Measurements from ENCODE around the gene PRKAB1. TPM values are rescaled to one million over a fixed set of nuclear protein-coding genes. Genes with fewer than 3 reads are reported as not detected.

The PRKAB1 gene
- total RNA-seq, 1 experiment from 2014 or later, result 34.1 TPM

DNA sequence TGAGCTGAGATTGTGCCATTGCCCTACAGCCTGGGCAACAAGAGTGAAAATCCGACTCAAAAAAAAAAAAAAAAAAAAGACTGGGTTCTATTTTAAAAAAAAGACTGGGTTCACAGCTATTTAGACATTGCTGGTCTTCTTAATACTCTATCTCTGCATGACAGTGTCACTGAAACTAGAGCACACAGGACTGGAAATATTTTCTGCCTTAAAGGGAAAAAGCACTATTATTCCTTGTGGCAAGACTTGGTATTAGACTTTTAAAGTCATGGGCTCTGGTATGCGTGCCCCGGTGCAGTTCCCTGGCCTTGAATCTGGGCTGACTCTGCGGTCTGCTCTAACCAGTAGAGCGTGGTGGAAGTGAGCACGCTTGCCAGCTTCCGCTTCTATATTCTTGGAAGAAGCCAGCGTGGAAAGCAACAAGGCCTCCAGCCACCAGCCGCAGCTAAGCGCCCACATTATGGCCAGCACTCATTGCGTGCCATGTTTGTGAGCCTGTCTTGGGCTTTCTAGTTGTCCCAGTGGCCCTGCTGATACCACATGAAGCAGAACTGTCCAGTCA, 31.3 kb downstream of the PRKAB1 start:
- TF ChIP-seq, protein P1, sequence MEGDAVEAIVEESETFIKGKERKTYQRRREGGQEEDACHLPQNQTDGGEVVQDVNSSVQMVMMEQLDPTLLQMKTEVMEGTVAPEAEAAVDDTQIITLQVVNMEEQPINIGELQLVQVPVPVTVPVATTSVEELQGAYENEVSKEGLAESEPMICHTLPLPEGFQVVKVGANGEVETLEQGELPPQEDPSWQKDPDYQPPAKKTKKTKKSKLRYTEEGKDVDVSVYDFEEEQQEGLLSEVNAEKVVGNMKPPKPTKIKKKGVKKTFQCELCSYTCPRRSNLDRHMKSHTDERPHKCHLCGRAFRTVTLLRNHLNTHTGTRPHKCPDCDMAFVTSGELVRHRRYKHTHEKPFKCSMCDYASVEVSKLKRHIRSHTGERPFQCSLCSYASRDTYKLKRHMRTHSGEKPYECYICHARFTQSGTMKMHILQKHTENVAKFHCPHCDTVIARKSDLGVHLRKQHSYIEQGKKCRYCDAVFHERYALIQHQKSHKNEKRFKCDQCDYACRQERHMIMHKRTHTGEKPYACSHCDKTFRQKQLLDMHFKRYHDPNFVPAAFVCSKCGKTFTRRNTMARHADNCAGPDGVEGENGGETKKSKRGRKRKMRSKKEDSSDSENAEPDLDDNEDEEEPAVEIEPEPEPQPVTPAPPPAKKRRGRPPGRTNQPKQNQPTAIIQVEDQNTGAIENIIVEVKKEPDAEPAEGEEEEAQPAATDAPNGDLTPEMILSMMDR (conservative IDR thresholded peaks at IDR 0.05; ENCODE audit: low read depth, low read length), result no peak
- TF ChIP-seq EZH2 (IDR thresholded peaks at IDR 0.05; ENCODE audit: borderline replicate concordance, low read depth, low read length, poor library complexity, severe bottlenecking), result no peak

GRCh38 chr12:119700078-119700477, 32.1 kb downstream of the PRKAB1 start:
- no peak for TF ChIP-seq EZH2 (IDR thresholded peaks at IDR 0.05; ENCODE audit: borderline replicate concordance, low read depth, low read length, poor library complexity, severe bottlenecking)
- TF ChIP-seq, protein P1 (conservative IDR thresholded peaks at IDR 0.05; ENCODE audit: low read depth, low read length), result no peak
- ChIA-PET POLR2A (ENCODE audit: low non-redundant PET) (no interaction called here), CTCF (no interaction called here)
- H3K27ac ChIP-seq (ENCODE audit: low read depth, low read length, poor library complexity, severe bottlenecking), result no peak overlapping the region
- no peak for DNase-seq (ENCODE audit: low spot score)
- no peaks in the 10 kb centered on the region for H3K27me3 ChIP-seq (replicated peaks; ENCODE audit: insufficient read depth, low read depth, low read length, poor library complexity)
- no peaks in the 10 kb centered on the region for H3K4me1 ChIP-seq (ENCODE audit: insufficient read depth, low read length, poor library complexity, severe bottlenecking)
- no peaks in the 10 kb centered on the region for H3K9me3 ChIP-seq (ENCODE audit: low read depth, low read length, poor library complexity, severe bottlenecking)
- H3K36me3 ChIP-seq (ENCODE audit: insufficient read depth, low read length, poor library complexity, severe bottlenecking), result peaks cover 15% of the 10 kb centered on the region
- no TSS peak for BruUV-seq (replicated peaks)
- no peak overlapping the region for H3K4me3 ChIP-seq (ENCODE audit: low read depth, low read length, poor library complexity, severe bottlenecking)
- intact Hi-C loops (cut with micrococcal nuclease; ENCODE audit: unreplicated experiment), result no loop called here

More for the DNA sequence above, 31.3 kb downstream of the PRKAB1 start:
- ChIA-PET CTCF (no interaction called here), POLR2A (ENCODE audit: low non-redundant PET) (no interaction called here)
- H3K27ac ChIP-seq (ENCODE audit: low read depth, low read length, poor library complexity, severe bottlenecking), result no peak overlapping the region
- no peak overlapping the region for H3K4me3 ChIP-seq (ENCODE audit: low read depth, low read length, poor library complexity, severe bottlenecking)
- H3K36me3 ChIP-seq (ENCODE audit: insufficient read depth, low read length, poor library complexity, severe bottlenecking), result peaks cover 10% of the 10 kb centered on the region
- H3K9me3 ChIP-seq (ENCODE audit: low read depth, low read length, poor library complexity, severe bottlenecking), result no peaks in the 10 kb centered on the region
- H3K27me3 ChIP-seq (replicated peaks; ENCODE audit: insufficient read depth, low read depth, low read length, poor library complexity), result no peaks in the 10 kb centered on the region
- BruUV-seq (replicated peaks), result no TSS peak
- no peak for DNase-seq (ENCODE audit: low spot score)
- intact Hi-C loops (cut with micrococcal nuclease; ENCODE audit: unreplicated experiment), result loop anchor here (5.0 kb wide), 1 partner anchor 203 kb away; no protein-coding TSS in a partner anchor
- H3K4me1 ChIP-seq (ENCODE audit: insufficient read depth, low read length, poor library complexity, severe bottlenecking), result peaks cover 1% of the 10 kb centered on the region

DNA sequence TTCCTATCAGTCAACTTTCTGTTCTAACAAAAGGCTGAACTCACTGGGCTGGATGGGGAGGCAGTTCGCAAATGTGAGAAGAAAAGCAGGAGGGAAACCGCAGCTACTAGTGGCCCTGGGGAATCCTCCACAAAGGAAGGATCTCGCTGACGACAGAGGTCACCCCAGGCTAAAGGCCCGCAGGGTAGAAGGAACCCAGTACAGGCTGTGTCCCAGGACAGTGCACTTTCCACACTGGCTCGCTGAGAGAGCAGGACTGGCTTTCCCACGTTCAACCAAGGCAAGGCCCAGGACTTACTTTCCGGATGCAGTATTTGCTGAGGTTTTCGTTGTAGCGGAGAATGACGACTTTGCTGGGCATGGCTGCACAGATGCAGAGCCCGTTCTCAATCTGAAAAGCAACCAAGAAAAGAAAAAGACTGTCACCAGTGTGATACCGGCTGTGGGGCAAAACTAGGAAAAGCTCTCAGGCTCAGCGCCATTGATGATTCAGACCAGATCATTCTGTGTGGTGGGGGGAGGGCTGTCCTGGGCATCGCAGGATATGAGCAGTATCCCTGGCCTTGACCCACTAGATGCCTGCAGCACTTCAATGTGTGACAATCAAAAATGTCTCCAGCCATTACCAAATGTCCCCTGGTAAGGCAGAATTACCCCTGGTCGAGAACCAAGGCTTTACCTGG, 36.3 kb downstream of the PRKAB1 start:
- BruUV-seq (replicated peaks), result no TSS peak
- TF ChIP-seq, protein P1 (conservative IDR thresholded peaks at IDR 0.05; ENCODE audit: low read depth, low read length), result no peak
- TF ChIP-seq EZH2 (IDR thresholded peaks at IDR 0.05; ENCODE audit: borderline replicate concordance, low read depth, low read length, poor library complexity, severe bottlenecking), result no peak

More for the DNA sequence above, 36.3 kb downstream of the PRKAB1 start:
- H3K9me3 ChIP-seq (ENCODE audit: low read depth, low read length, poor library complexity, severe bottlenecking), result no peaks in the 10 kb centered on the region
- CTCF ChIA-PET, result no interaction called here
- intact Hi-C loops (cut with micrococcal nuclease; ENCODE audit: unreplicated experiment), result no loop called here
- POLR2A ChIA-PET (ENCODE audit: low non-redundant PET), result no interaction called here
- H3K27ac ChIP-seq (ENCODE audit: low read depth, low read length, poor library complexity, severe bottlenecking), result no peak overlapping the region
- no peaks in the 10 kb centered on the region for H3K27me3 ChIP-seq (replicated peaks; ENCODE audit: insufficient read depth, low read depth, low read length, poor library complexity)
- H3K4me3 ChIP-seq (ENCODE audit: low read depth, low read length, poor library complexity, severe bottlenecking), result no peak overlapping the region
- no peak for DNase-seq (ENCODE audit: low spot score)
- peaks cover 23% of the 10 kb centered on the region for H3K36me3 ChIP-seq (ENCODE audit: insufficient read depth, low read length, poor library complexity, severe bottlenecking)
- H3K4me1 ChIP-seq (ENCODE audit: insufficient read depth, low read length, poor library complexity, severe bottlenecking), result no peaks in the 10 kb centered on the region
